GM19372 (cell line): Measurements from ENCODE around the gene MS4A2.
"Not testable (repeated sequence)": the region's sequence is repeated elsewhere in the genome, so short reads cannot be mapped to it uniquely, and the experiment has no call there.

Experiments
- ATAC-seq: cut with Tn5 transposase; IDR thresholded peaks from one replicate; pipeline ENCODE4 v1.9.1; 2021; ENCODE audit warnings: mild to moderate bottlenecking, low read depth, moderate library complexity; ENCODE audit not compliant: unreplicated experiment

Gene MS4A2

DNA sequence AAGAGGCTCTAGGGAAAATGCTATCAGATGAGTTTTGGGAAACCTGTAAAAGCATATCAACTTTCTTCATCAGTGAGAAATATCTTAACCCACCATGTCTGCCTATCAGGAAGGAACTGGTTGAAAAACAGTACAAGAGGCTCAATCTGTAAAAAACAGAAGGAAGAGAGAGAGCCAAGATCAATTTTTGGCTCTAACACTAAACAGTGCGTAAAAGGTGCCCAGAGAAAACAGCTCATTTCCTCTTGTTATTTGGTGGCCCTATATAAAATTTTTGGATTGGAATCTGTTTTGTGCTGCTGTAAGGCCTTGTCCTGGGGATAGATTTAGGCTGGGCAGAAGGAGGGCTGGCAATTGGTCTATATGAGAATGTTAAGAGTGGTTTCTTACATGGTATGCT lies 12.1 kb downstream of the MS4A2 start:
- ATAC-seq: no peak

DNA sequence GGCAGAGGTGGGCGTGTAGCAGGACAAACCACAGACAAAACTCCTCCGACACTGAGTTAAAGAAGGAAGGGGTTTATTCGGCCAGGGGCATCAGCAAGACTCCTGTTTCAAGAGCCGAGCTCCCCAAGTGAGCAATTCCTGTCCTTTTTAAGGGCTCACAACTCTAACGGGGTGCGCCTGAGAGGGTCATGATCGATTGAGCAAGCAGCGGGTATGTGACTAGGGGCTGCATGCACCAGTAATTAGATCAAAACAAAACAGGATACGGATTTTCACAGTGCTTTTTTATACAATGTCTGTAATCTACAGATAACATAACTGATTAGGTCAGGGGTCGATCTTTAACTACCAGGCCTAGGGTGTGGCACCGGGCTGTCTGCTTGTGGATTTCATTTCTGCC lies 12.9 kb downstream of the MS4A2 start:
- not testable (repeated sequence) for ATAC-seq

GRCh38 chr11:60104471-60105115 lies 16.1 kb downstream of the MS4A2 start:
- not testable (repeated sequence) for ATAC-seq

- not testable (repeated sequence) for ATAC-seq
Observed at GRCh38 chr11:60108631-60109030, 20.2 kb downstream of the MS4A2 start.

DNA sequence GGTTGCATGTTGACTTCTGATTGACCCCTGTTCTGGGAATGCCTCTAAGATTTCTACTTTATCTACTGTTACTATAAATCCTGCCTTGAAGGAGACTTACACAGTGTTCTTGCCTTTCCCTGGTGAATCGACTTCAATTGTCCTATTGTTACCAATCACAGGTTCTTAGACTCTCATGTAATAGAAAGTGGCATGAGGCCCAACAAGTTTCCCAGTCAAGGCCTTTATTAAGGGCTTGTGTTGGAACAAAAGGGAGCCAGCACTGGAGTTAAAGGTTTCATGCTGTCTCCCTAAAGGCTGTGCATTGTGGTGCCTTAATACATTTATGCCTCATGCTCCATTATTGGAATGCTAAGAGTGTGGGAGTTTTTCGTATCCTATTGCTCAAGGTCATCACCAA lies 23.3 kb downstream of the MS4A2 start:
- no peak for ATAC-seq

DNA sequence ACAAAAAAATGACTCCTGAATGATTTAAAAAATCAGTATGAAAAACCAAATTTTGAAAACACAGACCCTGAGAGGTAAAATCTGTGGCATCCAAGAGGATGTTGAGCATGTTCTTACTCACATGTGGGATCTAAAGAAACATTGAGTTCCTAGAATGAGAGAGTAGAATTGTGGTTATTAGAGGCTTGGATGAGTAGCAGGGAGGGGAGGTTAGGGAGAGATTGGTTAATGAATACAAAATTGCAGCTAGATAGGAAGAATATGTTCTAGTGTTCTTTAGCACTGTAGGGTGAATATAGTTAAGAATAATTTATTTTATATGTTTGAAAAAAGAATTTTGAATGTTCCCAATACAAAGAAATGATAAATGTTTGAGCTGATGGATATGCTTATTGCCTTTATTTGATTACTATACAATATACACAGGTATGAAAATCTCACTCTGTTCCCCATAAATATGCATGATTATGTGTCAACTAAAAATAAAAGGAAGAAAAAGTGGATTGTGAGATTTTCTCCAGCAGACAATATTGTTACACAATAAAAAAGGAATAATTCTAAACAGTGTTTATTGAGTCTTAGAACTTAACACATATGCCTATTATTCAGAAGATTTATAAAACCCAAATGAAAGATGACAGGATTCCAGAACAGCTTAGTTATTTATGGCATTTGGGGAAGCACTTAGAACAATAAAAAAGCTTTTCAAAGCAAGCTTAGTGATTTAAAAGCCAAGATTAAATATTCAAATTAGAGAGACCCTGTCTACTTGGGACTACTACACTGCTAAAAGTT lies 28.7 kb downstream of the MS4A2 start:
- no peak for ATAC-seq

- ATAC-seq: no peak
Observed at GRCh38 chr11:60118338-60118737, 29.9 kb downstream of the MS4A2 start.

GRCh38 chr11:60119710-60120109 lies 31.2 kb downstream of the MS4A2 start:
- ATAC-seq: no peak

GRCh38 chr11:60121264-60121663 lies 32.8 kb downstream of the MS4A2 start:
- ATAC-seq: no peak

- ATAC-seq: no peak
Observed at GRCh38 chr11:60122414-60123036, 34.1 kb downstream of the MS4A2 start.

GRCh38 chr11:60124802-60125432 lies 36.5 kb downstream of the MS4A2 start:
- no peak for ATAC-seq

GRCh38 chr11:60125956-60126585 lies 37.6 kb downstream of the MS4A2 start:
- no peak for ATAC-seq

DNA sequence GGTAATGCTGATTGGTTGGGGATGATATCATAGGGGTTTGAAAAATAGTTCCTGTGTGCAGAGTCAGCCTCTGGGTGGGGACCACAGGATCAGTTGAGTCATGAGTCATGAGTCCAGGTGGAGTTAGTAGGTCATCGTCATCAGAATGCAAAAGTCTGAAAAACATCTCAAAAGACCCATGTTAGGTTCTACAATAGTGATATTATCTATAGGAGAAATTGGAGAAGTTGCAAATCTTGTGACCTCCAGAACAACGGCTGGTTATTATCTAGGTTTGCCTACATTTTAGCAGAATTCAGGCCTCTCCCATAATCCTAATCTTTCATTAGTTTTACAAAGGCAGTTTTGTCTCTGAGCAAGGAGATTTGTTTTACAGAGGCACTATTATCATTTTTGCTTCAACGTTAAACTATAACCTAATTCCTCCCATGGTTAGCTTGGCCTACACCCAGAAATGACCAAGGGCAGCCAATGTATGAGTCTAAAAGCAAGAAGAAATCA lies 38.9 kb downstream of the MS4A2 start:
- no peak for ATAC-seq

DNA sequence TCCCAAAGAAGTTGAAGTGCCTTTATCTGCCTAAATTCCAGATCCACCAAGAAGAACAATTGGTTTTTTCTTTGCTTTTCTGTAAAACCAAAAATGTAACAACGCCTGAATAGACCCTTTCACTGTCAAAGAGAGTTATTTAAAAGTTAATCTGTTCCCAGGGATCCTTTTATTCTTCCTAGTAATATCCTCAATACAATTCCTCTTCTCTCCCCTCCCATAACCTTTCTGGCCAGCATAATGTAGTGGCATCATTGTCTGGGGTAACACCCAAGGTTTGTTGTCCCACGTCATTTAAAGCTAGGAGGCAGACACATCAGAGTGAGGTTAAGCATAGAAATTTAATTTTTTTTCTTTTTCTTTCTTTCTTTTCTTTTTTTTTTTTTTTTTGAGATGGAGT lies 39.9 kb downstream of the MS4A2 start:
- no peak for ATAC-seq

- ATAC-seq: not testable (repeated sequence)
Observed at GRCh38 chr11:60128866-60129265, 40.4 kb downstream of the MS4A2 start.

- ATAC-seq: no peak
Observed at GRCh38 chr11:60129853-60130252, 41.4 kb downstream of the MS4A2 start.

GRCh38 chr11:60130496-60130895 lies 42.0 kb downstream of the MS4A2 start:
- no peak for ATAC-seq

GRCh38 chr11:60131912-60132311 lies 43.4 kb downstream of the MS4A2 start:
- ATAC-seq: no peak

DNA sequence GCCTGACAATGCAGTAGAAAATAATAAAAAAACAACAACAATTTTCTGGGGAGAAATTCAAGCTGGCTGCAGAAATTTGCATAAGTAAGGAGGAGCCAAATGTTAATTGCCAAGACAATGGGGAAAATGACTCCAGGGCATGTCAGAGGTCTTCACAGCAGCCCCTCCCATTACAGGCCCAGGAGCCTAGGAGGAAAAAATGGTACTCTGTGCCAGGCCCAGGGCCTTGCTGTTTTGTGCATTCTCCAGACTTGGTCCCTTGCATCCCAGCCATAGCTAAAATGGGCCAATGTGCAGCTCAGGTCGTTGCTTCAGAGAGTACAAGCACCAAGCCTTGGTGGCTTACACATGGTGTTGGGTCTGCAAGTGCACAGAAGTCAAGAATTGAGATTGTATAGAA lies 45.5 kb downstream of the MS4A2 start:
- no peak for ATAC-seq

DNA sequence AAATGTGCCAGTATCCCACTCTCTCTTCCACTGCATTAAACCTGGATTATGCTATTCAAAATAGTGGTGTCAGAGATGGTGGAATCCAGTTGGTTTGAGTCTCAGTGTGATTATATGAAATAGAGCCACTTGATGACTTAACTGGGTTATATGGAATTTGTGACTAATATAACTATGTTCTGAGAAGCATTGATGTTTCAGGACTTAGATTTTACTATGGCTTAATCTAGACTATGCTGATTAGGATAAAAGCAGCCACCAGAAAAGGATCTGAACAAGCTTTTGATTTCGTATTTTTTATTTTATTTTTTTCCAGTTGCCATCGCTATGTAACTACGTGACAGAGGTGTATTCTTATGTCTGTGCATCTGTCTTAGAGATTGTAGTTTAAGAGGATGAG lies 55.3 kb downstream of the MS4A2 start:
- no peak for ATAC-seq

- ATAC-seq: no peak
Observed at GRCh38 chr11:60145677-60146076, 57.2 kb downstream of the MS4A2 start.
